NT2/D1 (cell line): ENCODE data around the gene AKT2.

ENCODE experiments used
- YY1 ChIP-seq: IDR thresholded peaks from 2 replicates; pipeline ENCODE4 v1.6.1; 2011; ENCODE audit not compliant: insufficient read length, insufficient read depth
- ZNF274 ChIP-seq: IDR thresholded peaks from 2 replicates; pipeline ENCODE4 v1.6.1; 2011; ENCODE audit warnings: mild to moderate bottlenecking, low read depth, low read length

DNA sequence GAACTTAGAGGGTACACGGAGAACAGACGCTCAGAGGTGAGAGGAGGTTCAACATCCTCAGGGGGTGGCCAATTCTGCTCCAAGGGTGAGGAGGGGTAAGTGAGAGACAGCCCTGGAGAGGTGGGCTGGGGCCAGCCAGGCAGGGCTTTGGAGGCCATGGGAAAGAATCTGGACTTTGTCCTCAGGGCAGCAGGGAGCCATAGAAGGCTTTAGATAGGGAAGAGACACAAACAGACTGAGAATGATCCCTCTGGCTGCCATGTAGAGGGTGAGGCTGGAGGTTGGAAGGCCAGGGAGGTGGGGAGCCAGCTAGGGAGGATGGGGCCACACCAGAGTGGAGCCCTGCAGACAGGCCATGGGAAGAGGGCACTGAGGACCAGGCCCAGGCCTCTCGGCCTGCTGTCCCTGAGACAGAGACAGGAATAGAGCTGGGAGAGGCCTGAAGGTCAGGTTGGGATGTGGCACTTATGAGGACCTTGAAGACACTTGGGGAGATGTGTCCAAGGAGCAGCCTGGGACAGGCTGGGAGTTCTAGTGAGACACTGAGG lies 29.5 kb downstream of the AKT2 start:
- no peak for TF ChIP-seq YY1
- no peak for TF ChIP-seq ZNF274
